Gastroesophageal sphincter (tissue), 3 donors: ENCODE results near the gene ZNF496.

Experiments used
- EP300 ChIP-seq: sonication (generic); formaldehyde crosslinking; IDR thresholded peaks from one replicate; pipeline ENCODE4 v1.6.1; 2017; ENCODE audit warnings: antibody characterized with exemption, mild to moderate bottlenecking
- POLR2AphosphoS5 ChIP-seq: sonication (generic); formaldehyde crosslinking; IDR thresholded peaks from one replicate; pipeline ENCODE4 v1.6.1; 2017; ENCODE audit warnings: antibody characterized with exemption
- TF ChIP-seq, protein P1 (sequence below), 4 experiments: fragments of 200-600 bp in 2 of 4; fragments of 450-650 bp in 2 of 4; sonication (generic) in 1 of 4; IDR thresholded peaks; one replicate each; pipeline ENCODE4 v1.5.1; 2017 to 2019; ENCODE audit warnings: antibody characterized with exemption in 4 of 4, mild to moderate bottlenecking in 2 of 4, moderate library complexity in 2 of 4

- TF ChIP-seq EP300 = no peak
- TF ChIP-seq POLR2AphosphoS5 = no peak
- TF ChIP-seq, protein P1, sequence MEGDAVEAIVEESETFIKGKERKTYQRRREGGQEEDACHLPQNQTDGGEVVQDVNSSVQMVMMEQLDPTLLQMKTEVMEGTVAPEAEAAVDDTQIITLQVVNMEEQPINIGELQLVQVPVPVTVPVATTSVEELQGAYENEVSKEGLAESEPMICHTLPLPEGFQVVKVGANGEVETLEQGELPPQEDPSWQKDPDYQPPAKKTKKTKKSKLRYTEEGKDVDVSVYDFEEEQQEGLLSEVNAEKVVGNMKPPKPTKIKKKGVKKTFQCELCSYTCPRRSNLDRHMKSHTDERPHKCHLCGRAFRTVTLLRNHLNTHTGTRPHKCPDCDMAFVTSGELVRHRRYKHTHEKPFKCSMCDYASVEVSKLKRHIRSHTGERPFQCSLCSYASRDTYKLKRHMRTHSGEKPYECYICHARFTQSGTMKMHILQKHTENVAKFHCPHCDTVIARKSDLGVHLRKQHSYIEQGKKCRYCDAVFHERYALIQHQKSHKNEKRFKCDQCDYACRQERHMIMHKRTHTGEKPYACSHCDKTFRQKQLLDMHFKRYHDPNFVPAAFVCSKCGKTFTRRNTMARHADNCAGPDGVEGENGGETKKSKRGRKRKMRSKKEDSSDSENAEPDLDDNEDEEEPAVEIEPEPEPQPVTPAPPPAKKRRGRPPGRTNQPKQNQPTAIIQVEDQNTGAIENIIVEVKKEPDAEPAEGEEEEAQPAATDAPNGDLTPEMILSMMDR (IDR thresholded peaks at IDR 0.05) = no peak
Measured at GRCh38 chr1:247300491-247301175, 31.0 kb downstream of the ZNF496 start.
